Measurements from ENCODE around the gene PTPRS.
"Not testable (repeated sequence)": the region's sequence is repeated elsewhere in the genome, so short reads cannot be mapped to it uniquely, and the experiment has no call there.

PTPRS gene

GRCh38 chr19:5331790-5332189, 8.8 kb downstream of the PTPRS start:
- peaks cover 52% of the 10 kb centered on the region for H3K27me3 ChIP-seq (ENCODE audit: insufficient read depth, low read depth)
- no peaks in the 10 kb centered on the region for H3K79me2 ChIP-seq (ENCODE audit: insufficient read depth, low read depth)

GRCh38 chr19:5330307-5330720, 10.3 kb downstream of the PTPRS start:
- no peak overlapping the region for H3K27ac ChIP-seq
- H3K4me1 ChIP-seq (ENCODE audit: low read depth, poor library complexity, severe bottlenecking) = no peaks in the 10 kb centered on the region
- no peak overlapping the region for H3K4me3 ChIP-seq (IDR thresholded peaks at IDR 0.05; ENCODE audit: insufficient read depth, low read depth, low read length)
- H3K4me2 ChIP-seq = no peak overlapping the region
- no peak overlapping the region for H3K9ac ChIP-seq
- no peaks in the 10 kb centered on the region for H3K36me3 ChIP-seq (ENCODE audit: insufficient read depth)
- H4K20me1 ChIP-seq (ENCODE audit: insufficient read depth) = no peaks in the 10 kb centered on the region
- H2AFZ ChIP-seq (ENCODE audit: low read depth) = no peak overlapping the region
- peaks cover 51% of the 10 kb centered on the region for H3K27me3 ChIP-seq (ENCODE audit: insufficient read depth, low read depth)
- no peak for TF ChIP-seq CTCF (conservative IDR thresholded peaks at IDR 0.05; ENCODE audit: low read depth, low read length)
- no peaks in the 10 kb centered on the region for H3K79me2 ChIP-seq (ENCODE audit: insufficient read depth, low read depth)

More at GRCh38 chr19:5331790-5332189, 8.8 kb downstream of the PTPRS start:
- TF ChIP-seq CTCF (conservative IDR thresholded peaks at IDR 0.05; ENCODE audit: low read depth, low read length) = no peak
- no peak overlapping the region for H3K27ac ChIP-seq
- no peaks in the 10 kb centered on the region for H4K20me1 ChIP-seq (ENCODE audit: insufficient read depth)
- H3K36me3 ChIP-seq (ENCODE audit: insufficient read depth) = no peaks in the 10 kb centered on the region
- H3K4me3 ChIP-seq (IDR thresholded peaks at IDR 0.05; ENCODE audit: insufficient read depth, low read depth, low read length) = no peak overlapping the region
- H3K9ac ChIP-seq = no peak overlapping the region
- H3K4me1 ChIP-seq (ENCODE audit: low read depth, poor library complexity, severe bottlenecking) = no peaks in the 10 kb centered on the region
- H3K4me2 ChIP-seq = no peak overlapping the region
- H2AFZ ChIP-seq (ENCODE audit: low read depth) = no peak overlapping the region

- Histone ChIP-seq H3K27ac (no peak overlapping the region), H3K4me2 (no peak overlapping the region), H3K79me2 (ENCODE audit: insufficient read depth, low read depth) (no peaks in the 10 kb centered on the region), H3K4me1 (ENCODE audit: low read depth, poor library complexity, severe bottlenecking) (no peaks in the 10 kb centered on the region), H3K9ac (no peak overlapping the region), H3K36me3 (ENCODE audit: insufficient read depth) (no peaks in the 10 kb centered on the region), H2AFZ (ENCODE audit: low read depth) (no peak overlapping the region), H4K20me1 (ENCODE audit: insufficient read depth) (no peaks in the 10 kb centered on the region), H3K27me3 (ENCODE audit: insufficient read depth, low read depth) (peaks cover 46% of the 10 kb centered on the region; the same call in 1 of the 2 replicates), H3K4me3 (IDR thresholded peaks at IDR 0.05; ENCODE audit: insufficient read depth, low read depth, low read length) (no peak overlapping the region)
- no peak for TF ChIP-seq CTCF (conservative IDR thresholded peaks at IDR 0.05; ENCODE audit: low read depth, low read length)
Measured at GRCh38 chr19:5329141-5329540, 11.5 kb downstream of the PTPRS start.

GRCh38 chr19:5328407-5328806, 12.2 kb downstream of the PTPRS start:
- H3K27ac ChIP-seq; H3K4me2 ChIP-seq; H2AFZ ChIP-seq (ENCODE audit: low read depth); H3K9ac ChIP-seq; H4K20me1 ChIP-seq (ENCODE audit: insufficient read depth); H3K4me1 ChIP-seq (ENCODE audit: low read depth, poor library complexity, severe bottlenecking); H3K79me2 ChIP-seq (ENCODE audit: insufficient read depth, low read depth); H3K4me3 ChIP-seq (IDR thresholded peaks at IDR 0.05; ENCODE audit: insufficient read depth, low read depth, low read length); H3K36me3 ChIP-seq (ENCODE audit: insufficient read depth): not testable (repeated sequence)
- peaks cover 42% of the 10 kb centered on the region; the same call in 1 of the 2 replicates for H3K27me3 ChIP-seq (ENCODE audit: insufficient read depth, low read depth)

- peaks cover 49% of the 10 kb centered on the region; the same call in 1 of the 2 replicates for H3K27me3 ChIP-seq (ENCODE audit: insufficient read depth, low read depth)
Measured at GRCh38 chr19:5326986-5327623, 13.5 kb downstream of the PTPRS start.

More at GRCh38 chr19:5326986-5327623, 13.5 kb downstream of the PTPRS start:
- TF ChIP-seq CTCF (conservative IDR thresholded peaks at IDR 0.05; ENCODE audit: low read depth, low read length) = no peak
- Histone ChIP-seq H4K20me1 (ENCODE audit: insufficient read depth) (no peaks in the 10 kb centered on the region), H3K9ac (no peak overlapping the region), H3K4me1 (ENCODE audit: low read depth, poor library complexity, severe bottlenecking) (no peaks in the 10 kb centered on the region), H3K4me2 (no peak overlapping the region), H3K79me2 (ENCODE audit: insufficient read depth, low read depth) (no peaks in the 10 kb centered on the region), H3K4me3 (IDR thresholded peaks at IDR 0.05; ENCODE audit: insufficient read depth, low read depth, low read length) (no peak overlapping the region), H3K27ac (no peak overlapping the region), H2AFZ (ENCODE audit: low read depth) (no peak overlapping the region), H3K36me3 (ENCODE audit: insufficient read depth) (no peaks in the 10 kb centered on the region)
